ENCODE data around the gene FOXS1. TPM values are rescaled to one million over a fixed set of nuclear protein-coding genes. Genes with fewer than 3 reads are reported as not detected.
"Not testable (repeated sequence)": the region's sequence is repeated elsewhere in the genome, so short reads cannot be mapped to it uniquely, and the experiment has no call there.

FOXS1 gene
- total RNA-seq, 1 donor from 2014 or later = 5.9 TPM

DNA sequence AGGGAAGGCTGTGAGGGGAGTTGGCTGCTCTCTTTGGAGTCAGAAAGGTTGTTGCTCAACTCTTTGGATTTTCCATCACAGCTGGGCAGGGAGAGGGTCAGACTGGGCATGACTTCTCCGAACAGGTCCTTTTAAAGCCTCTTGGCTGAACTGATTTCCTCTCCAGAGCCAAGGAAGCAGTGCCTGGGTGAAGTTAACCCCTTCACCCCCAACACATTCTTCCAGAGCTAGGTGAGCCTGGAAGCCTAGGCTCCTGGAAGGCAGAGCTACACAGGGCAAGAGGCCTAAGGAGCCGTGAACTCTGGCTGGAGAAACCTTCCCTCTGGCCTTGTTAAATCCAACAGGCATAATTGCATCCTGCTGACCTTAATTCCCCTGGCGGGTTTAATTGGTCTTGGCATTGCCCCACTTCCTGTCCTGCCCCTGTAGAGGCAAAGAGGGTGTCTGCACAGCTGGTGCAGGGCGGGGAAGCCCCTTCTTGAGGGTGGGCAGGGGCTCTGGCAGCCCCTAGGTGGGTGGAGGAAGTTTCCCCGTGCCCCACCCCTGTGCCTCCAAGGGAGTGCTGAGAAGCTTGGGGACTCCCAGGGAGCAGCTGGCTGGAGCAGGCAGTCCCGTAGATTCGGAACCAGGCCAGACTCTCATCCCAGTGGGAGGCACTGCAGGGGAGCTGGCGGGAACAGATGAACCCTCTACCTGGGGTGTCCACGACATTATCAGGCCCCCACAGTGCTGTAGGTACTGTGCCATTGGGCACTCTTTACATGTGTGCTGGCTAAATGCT, 29.8 kb downstream of the FOXS1 start:
- TF ChIP-seq CTCF (IDR thresholded peaks at IDR 0.05; ENCODE audit: insufficient read depth, low read length, poor library complexity, severe bottlenecking) = no peak
- no peak overlapping the region for H3K4me3 ChIP-seq (ENCODE audit: low read depth, low read length)
- no peaks in the 10 kb centered on the region for H3K36me3 ChIP-seq (ENCODE audit: control insufficient read depth, insufficient read depth, low read length)
- H3K27me3 ChIP-seq (ENCODE audit: control insufficient read depth, insufficient read depth, low read length) = no peaks in the 10 kb centered on the region
- no peak for DNase-seq (ENCODE audit: low read depth)

DNA sequence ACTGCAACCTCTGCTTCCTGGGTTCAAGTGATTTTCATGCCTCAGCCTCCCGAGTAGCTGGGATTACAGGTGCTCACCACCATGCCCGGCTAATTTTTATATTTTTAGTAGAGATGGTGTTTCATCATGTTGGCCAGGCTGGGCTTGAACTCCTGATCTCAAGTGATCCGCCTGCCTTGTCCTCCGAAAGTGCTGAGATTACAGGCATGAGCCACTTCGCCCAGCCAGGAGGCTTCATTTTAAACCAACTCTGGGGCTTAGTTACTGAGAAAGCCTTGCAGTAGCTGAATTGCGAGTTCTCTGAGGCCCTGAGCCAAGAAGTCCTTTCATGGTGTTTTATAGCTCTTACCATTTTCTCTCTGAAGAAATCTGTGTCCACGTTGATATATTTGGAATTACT, 31.3 kb downstream of the FOXS1 start:
- H3K27me3 ChIP-seq (ENCODE audit: control insufficient read depth, insufficient read depth, low read length); DNase-seq (ENCODE audit: low read depth); H3K4me3 ChIP-seq (ENCODE audit: low read depth, low read length); H3K36me3 ChIP-seq (ENCODE audit: control insufficient read depth, insufficient read depth, low read length): not testable (repeated sequence)

GRCh38 chr20:31813611-31814010, 31.8 kb downstream of the FOXS1 start:
- H3K4me3 ChIP-seq (ENCODE audit: low read depth, low read length) = no peak overlapping the region
- H3K27me3 ChIP-seq (ENCODE audit: control insufficient read depth, insufficient read depth, low read length) = no peaks in the 10 kb centered on the region
- no peak for DNase-seq (ENCODE audit: low read depth)
- H3K36me3 ChIP-seq (ENCODE audit: control insufficient read depth, insufficient read depth, low read length) = no peaks in the 10 kb centered on the region
- no peak for TF ChIP-seq CTCF (IDR thresholded peaks at IDR 0.05; ENCODE audit: insufficient read depth, low read length, poor library complexity, severe bottlenecking)

- Histone ChIP-seq H3K36me3 (ENCODE audit: control insufficient read depth, insufficient read depth, low read length) (no peaks in the 10 kb centered on the region), H3K27me3 (ENCODE audit: control insufficient read depth, insufficient read depth, low read length) (no peaks in the 10 kb centered on the region), H3K4me3 (ENCODE audit: low read depth, low read length) (no peak overlapping the region)
- peak; percentile 42 for DNase-seq (ENCODE audit: low read depth)
- no peak for TF ChIP-seq CTCF (IDR thresholded peaks at IDR 0.05; ENCODE audit: insufficient read depth, low read length, poor library complexity, severe bottlenecking)
Measured at GRCh38 chr20:31811796-31812728, 33.3 kb downstream of the FOXS1 start.

- no peaks in the 10 kb centered on the region for H3K27me3 ChIP-seq (ENCODE audit: control insufficient read depth, insufficient read depth, low read length)
- no peak for DNase-seq (ENCODE audit: low read depth)
- no peaks in the 10 kb centered on the region for H3K36me3 ChIP-seq (ENCODE audit: control insufficient read depth, insufficient read depth, low read length)
- TF ChIP-seq CTCF (IDR thresholded peaks at IDR 0.05; ENCODE audit: insufficient read depth, low read length, poor library complexity, severe bottlenecking) = no peak
- H3K4me3 ChIP-seq (ENCODE audit: low read depth, low read length) = no peak overlapping the region
Measured at GRCh38 chr20:31811198-31811597, 34.2 kb downstream of the FOXS1 start.

- TF ChIP-seq CTCF (IDR thresholded peaks at IDR 0.05; ENCODE audit: insufficient read depth, low read length, poor library complexity, severe bottlenecking) = no peak
- H3K4me3 ChIP-seq (ENCODE audit: low read depth, low read length) = no peak overlapping the region
- H3K27me3 ChIP-seq (ENCODE audit: control insufficient read depth, insufficient read depth, low read length) = no peaks in the 10 kb centered on the region
- H3K36me3 ChIP-seq (ENCODE audit: control insufficient read depth, insufficient read depth, low read length) = no peaks in the 10 kb centered on the region
- DNase-seq (ENCODE audit: low read depth) = no peak
Measured at GRCh38 chr20:31809661-31810060, 35.7 kb downstream of the FOXS1 start.
